ENCODE data around the gene TAS2R10.

Gene TAS2R10

GRCh38 chr12:10783252-10783651, 42.9 kb downstream of the TAS2R10 start:
- TF ChIP-seq CREB5 (CRISPR knock-in tag; IDR thresholded peaks at IDR 0.05; ENCODE audit: low read depth) (no peak), ZNF8 (CRISPR knock-in tag; IDR thresholded peaks at IDR 0.05) (no peak), ZC3H10 (CRISPR knock-in tag; IDR thresholded peaks at IDR 0.05) (no peak), SNAI2 (CRISPR knock-in tag; IDR thresholded peaks at IDR 0.05) (no peak), ZFP30 (CRISPR knock-in tag; IDR thresholded peaks at IDR 0.05) (no peak), ARNTL (CRISPR knock-in tag; IDR thresholded peaks at IDR 0.05; ENCODE audit: borderline replicate concordance, low read depth) (no peak), PPARA (CRISPR knock-in tag; IDR thresholded peaks at IDR 0.05; ENCODE audit: borderline replicate concordance) (no peak), ZNF565 (CRISPR knock-in tag; conservative IDR thresholded peaks at IDR 0.05; ENCODE audit: low read depth) (no peak), POU6F1 (CRISPR knock-in tag; IDR thresholded peaks at IDR 0.05; ENCODE audit: borderline replicate concordance, low read depth) (no peak), RARB (CRISPR knock-in tag; IDR thresholded peaks at IDR 0.05) (no peak), ISL1 (CRISPR knock-in tag; IDR thresholded peaks at IDR 0.05) (no peak), CSDC2 (CRISPR knock-in tag; IDR thresholded peaks at IDR 0.05) (no peak), ZFP3 (CRISPR knock-in tag; IDR thresholded peaks at IDR 0.05) (no peak), ESRRG (CRISPR knock-in tag; IDR thresholded peaks at IDR 0.05) (no peak), TOX (CRISPR knock-in tag; IDR thresholded peaks at IDR 0.05; ENCODE audit: borderline replicate concordance) (no peak), OSR1 (CRISPR knock-in tag; IDR thresholded peaks at IDR 0.05) (no peak), CSRNP3 (CRISPR knock-in tag; IDR thresholded peaks at IDR 0.05) (no peak)
- no peak for ATAC-seq

- no peak for ATAC-seq
- no peak for TF ChIP-seq ZNF565 (CRISPR knock-in tag; conservative IDR thresholded peaks at IDR 0.05; ENCODE audit: low read depth)
- TF ChIP-seq CSDC2 (CRISPR knock-in tag; IDR thresholded peaks at IDR 0.05) = no peak
- TF ChIP-seq SNAI2 (CRISPR knock-in tag; IDR thresholded peaks at IDR 0.05) = no peak
- no peak for TF ChIP-seq TCF4 (CRISPR knock-in tag; IDR thresholded peaks at IDR 0.05; ENCODE audit: borderline replicate concordance)
- no peak for TF ChIP-seq ZC3H10 (CRISPR knock-in tag; IDR thresholded peaks at IDR 0.05)
- TF ChIP-seq ZNF8 (CRISPR knock-in tag; IDR thresholded peaks at IDR 0.05) = no peak
- TF ChIP-seq GLIS3 (CRISPR knock-in tag; IDR thresholded peaks at IDR 0.05) = no peak
- TF ChIP-seq ESRRG (CRISPR knock-in tag; IDR thresholded peaks at IDR 0.05) = no peak
These were observed 47.1 kb downstream of the TAS2R10 start for GRCh38 chr12:10779103-10779502.
